Loucy (cell line): Measurements from ENCODE around the gene ST3GAL6.

Experiments used
- CTCF ChIP-seq: fragments of 200-600 bp; sonication (generic); conservative IDR thresholded peaks from 2 replicates; pipeline ENCODE4 v1.5.1; 2014; ENCODE audit warnings: mild to moderate bottlenecking, antibody characterized with exemption, low read length
- EZH2phosphoT487 ChIP-seq: fragments of 200-600 bp; IDR thresholded peaks from 2 replicates; pipeline ENCODE4 v1.6.1; 2018; ENCODE audit warnings: antibody characterized with exemption, mild to moderate bottlenecking, moderate library complexity, borderline replicate concordance

- TF ChIP-seq CTCF (no peak), EZH2phosphoT487 (no peak)
Measured at GRCh38 chr3:98769448-98769847, 6.3 kb downstream of the ST3GAL6 start.
